ENCODE measurements around the gene KDM4C.

DNA sequence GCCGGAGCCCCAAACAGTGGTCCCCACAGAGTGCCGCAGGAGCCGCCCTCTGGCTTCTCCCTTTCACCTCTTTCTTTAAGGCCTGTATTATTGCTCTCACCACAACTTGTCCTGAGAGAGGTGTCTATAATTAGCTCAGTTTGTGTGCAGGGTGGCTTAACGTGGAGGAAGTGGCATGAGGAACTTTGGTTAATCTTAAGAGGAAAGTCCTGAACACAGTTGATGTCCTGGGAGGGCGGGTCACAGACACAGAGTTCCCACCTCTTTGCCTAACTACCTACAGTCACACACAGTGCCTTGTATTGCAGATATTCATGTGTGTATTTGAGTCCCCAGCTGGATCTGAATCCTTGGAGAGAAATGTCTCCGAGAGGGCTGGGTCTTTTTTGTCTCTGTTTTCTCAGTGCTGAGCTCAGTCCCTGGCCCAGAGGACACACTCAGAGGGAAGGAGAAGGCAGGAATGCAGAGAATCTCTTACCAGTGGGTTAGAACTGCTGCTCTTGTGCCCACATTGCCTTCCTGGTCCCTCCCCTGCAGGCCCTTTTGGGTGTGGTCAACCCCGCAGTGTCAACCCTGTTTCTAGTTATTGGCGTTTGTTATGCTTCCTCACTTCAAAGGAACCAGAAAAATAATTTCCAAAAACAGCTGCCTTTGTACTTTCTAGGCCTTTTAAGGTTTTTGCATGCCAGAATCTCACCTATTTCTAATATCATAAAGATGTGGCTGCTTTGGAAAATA, 392.5 kb downstream of the KDM4C start:
- no peak for TF ChIP-seq CREB1 (IDR thresholded peaks at IDR 0.05)
- TF ChIP-seq CREB1 (CRISPR knock-in tag; IDR thresholded peaks at IDR 0.05): no peak
- TF ChIP-seq HDAC6 (IDR thresholded peaks at IDR 0.05; ENCODE audit: low read depth, low read length): no peak
- TF ChIP-seq, protein P1, sequence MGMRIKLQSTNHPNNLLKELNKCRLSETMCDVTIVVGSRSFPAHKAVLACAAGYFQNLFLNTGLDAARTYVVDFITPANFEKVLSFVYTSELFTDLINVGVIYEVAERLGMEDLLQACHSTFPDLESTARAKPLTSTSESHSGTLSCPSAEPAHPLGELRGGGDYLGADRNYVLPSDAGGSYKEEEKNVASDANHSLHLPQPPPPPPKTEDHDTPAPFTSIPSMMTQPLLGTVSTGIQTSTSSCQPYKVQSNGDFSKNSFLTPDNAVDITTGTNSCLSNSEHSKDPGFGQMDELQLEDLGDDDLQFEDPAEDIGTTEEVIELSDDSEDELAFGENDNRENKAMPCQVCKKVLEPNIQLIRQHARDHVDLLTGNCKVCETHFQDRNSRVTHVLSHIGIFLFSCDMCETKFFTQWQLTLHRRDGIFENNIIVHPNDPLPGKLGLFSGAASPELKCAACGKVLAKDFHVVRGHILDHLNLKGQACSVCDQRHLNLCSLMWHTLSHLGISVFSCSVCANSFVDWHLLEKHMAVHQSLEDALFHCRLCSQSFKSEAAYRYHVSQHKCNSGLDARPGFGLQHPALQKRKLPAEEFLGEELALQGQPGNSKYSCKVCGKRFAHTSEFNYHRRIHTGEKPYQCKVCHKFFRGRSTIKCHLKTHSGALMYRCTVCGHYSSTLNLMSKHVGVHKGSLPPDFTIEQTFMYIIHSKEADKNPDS (CRISPR knock-in tag; IDR thresholded peaks at IDR 0.05): no peak
- no peak for TF ChIP-seq NFE2 (CRISPR knock-in tag; IDR thresholded peaks at IDR 0.05)
- TF ChIP-seq ZNF274 (CRISPR knock-in tag; IDR thresholded peaks at IDR 0.05): no peak
- TF ChIP-seq FOXJ3 (CRISPR knock-in tag; IDR thresholded peaks at IDR 0.05; ENCODE audit: borderline replicate concordance): no peak
- TF ChIP-seq, protein P2, sequence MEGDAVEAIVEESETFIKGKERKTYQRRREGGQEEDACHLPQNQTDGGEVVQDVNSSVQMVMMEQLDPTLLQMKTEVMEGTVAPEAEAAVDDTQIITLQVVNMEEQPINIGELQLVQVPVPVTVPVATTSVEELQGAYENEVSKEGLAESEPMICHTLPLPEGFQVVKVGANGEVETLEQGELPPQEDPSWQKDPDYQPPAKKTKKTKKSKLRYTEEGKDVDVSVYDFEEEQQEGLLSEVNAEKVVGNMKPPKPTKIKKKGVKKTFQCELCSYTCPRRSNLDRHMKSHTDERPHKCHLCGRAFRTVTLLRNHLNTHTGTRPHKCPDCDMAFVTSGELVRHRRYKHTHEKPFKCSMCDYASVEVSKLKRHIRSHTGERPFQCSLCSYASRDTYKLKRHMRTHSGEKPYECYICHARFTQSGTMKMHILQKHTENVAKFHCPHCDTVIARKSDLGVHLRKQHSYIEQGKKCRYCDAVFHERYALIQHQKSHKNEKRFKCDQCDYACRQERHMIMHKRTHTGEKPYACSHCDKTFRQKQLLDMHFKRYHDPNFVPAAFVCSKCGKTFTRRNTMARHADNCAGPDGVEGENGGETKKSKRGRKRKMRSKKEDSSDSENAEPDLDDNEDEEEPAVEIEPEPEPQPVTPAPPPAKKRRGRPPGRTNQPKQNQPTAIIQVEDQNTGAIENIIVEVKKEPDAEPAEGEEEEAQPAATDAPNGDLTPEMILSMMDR (CRISPR knock-in tag; IDR thresholded peaks at IDR 0.05): no peak
- no peak for TF ChIP-seq PAF1 (CRISPR knock-in tag; IDR thresholded peaks at IDR 0.05)
